HCT116 (cell line): Measurements from ENCODE around the gene HMCN2. TPM values are rescaled to one million over a fixed set of nuclear protein-coding genes. Genes with fewer than 3 reads are reported as not detected.

Experiments used
- ATAC-seq: fragments of 200-7000 bp; cut with Tn5 transposase; 2 replicates; pipeline ENCODE4 v1.9.1; 2020; ENCODE audit warnings: mild to moderate bottlenecking, moderate library complexity
- BruUV-seq: library from RNA; stranded (reverse); fragments of 400-500 nt; replicated peaks from 2 replicates; lab custom pipeline; 2021; lab: Mats Ljungman, UMichigan
- CTCF ChIA-PET: fragments of 300-600 bp; sonication (Branson Sonifier 250); formaldehyde crosslinking; loops from one replicate; lab custom pipeline; 2021; ENCODE audit warnings: antibody characterized with exemption; lab: Charles Lee
- POLR2A ChIA-PET: fragments of 300-600, 350-600 bp; sonication (Branson Sonifier 250); formaldehyde crosslinking; loops from one replicate; lab custom pipeline; 2021; ENCODE audit warnings: antibody characterized with exemption; lab: Charles Lee
- RAD21 ChIA-PET, 2 experiments: fragments of 300-600 bp; sonication (Branson Sonifier 250); formaldehyde crosslinking; loops; one replicate each; lab custom pipeline; 2023; ENCODE audit warnings: low total read pairs in 2 of 2; ENCODE audit not compliant: uncharacterized antibody in 2 of 2, unreplicated experiment in 2 of 2, low non-redundant PET in 1 of 2; lab: Charles Lee
- DNase-seq: peaks from one replicate; pipeline ENCODE4 v3.0.0-alpha.2; 2010; ENCODE audit warnings: low read depth, low spot score
- H2AFZ ChIP-seq: fragments of 200-600 bp; shearing (Covaris generic), sonication (generic); 2 replicates; pipeline ENCODE4 v1.6.1; 2017; ENCODE audit warnings: low read depth, mixed run types, mixed read lengths, antibody characterized with exemption, low read length; ENCODE audit not compliant: poor library complexity, severe bottlenecking
- H3K27ac ChIP-seq: 2 replicates; pipeline ENCODE4 v1.5.1; 2012; ENCODE audit warnings: low read depth, low read length
- H3K27me3 ChIP-seq: fragments of 200-600 bp; sonication (generic); 2 replicates; pipeline ENCODE4 v1.6.1; 2016; ENCODE audit warnings: mixed run types, low read length, mixed read lengths; ENCODE audit not compliant: insufficient read depth
- H3K36me3 ChIP-seq, 2 experiments: fragments of 200-500 bp in 1 of 2; fragments of 200-600 bp in 1 of 2; sonication (Bioruptor generic) in 1 of 2; sonication (generic) in 1 of 2; 2 replicates each; pipeline versions ENCODE4 v1.5.1 to v1.6.1; 2014 to 2016; ENCODE audit warnings: low read length in 2 of 2, inconsistent platforms in 1 of 2, mixed read lengths in 1 of 2, mixed run types in 1 of 2; ENCODE audit not compliant: insufficient read depth in 2 of 2, control insufficient read depth in 1 of 2
- H3K4me1 ChIP-seq, 2 experiments: fragments of 200-600 bp in 1 of 2; sonication (generic) in 1 of 2; 2 replicates each; pipeline versions ENCODE4 v1.5.1 to v1.6.1; 2012 to 2017; ENCODE audit warnings: low read length in 2 of 2, inconsistent platforms in 1 of 2, mild to moderate bottlenecking in 1 of 2, mixed read lengths in 1 of 2, mixed run types in 1 of 2, moderate library complexity in 1 of 2; ENCODE audit not compliant: insufficient read depth in 2 of 2, control insufficient read depth in 1 of 2
- H3K4me2 ChIP-seq: fragments of 200-600 bp; sonication (generic); 2 replicates; pipeline ENCODE4 v1.6.1; 2017; ENCODE audit warnings: mixed run types, low read length, mixed read lengths
- H3K4me3 ChIP-seq, 2 experiments: fragments of 200-600 bp in 1 of 2; sonication (generic) in 1 of 2; replicated peaks in 1 of 2; 2 replicates each; pipeline ENCODE4 v1.5.1; 2011 to 2016; ENCODE audit warnings: low read length in 2 of 2, control low read depth in 1 of 2, low read depth in 1 of 2, mild to moderate bottlenecking in 1 of 2, mixed read lengths in 1 of 2, mixed run types in 1 of 2
- H3K79me2 ChIP-seq: fragments of 200-600 bp; sonication (generic); 2 replicates; pipeline ENCODE4 v1.6.1; 2017; ENCODE audit warnings: mild to moderate bottlenecking, mixed run types, low read length, moderate library complexity, mixed read lengths; ENCODE audit not compliant: insufficient read depth
- H3K9ac ChIP-seq: fragments of 200-600 bp; sonication (generic); 2 replicates; pipeline ENCODE4 v1.6.1; 2016; ENCODE audit warnings: low read length, mixed read lengths
- H3K9me2 ChIP-seq: fragments of 200-600 bp; sonication (generic), shearing (Covaris generic); 2 replicates; pipeline ENCODE4 v1.6.1; 2017; ENCODE audit warnings: mixed run types, mild to moderate bottlenecking, moderate library complexity; ENCODE audit not compliant: insufficient read depth
- H3K9me3 ChIP-seq, 2 experiments: fragments of 200-500 bp in 1 of 2; fragments of 200-600 bp in 1 of 2; sonication (Bioruptor generic) in 1 of 2; sonication (generic) in 1 of 2; 2 replicates each; pipeline ENCODE4 v1.6.1; 2014 to 2017; ENCODE audit warnings: low read length in 2 of 2, mixed read lengths in 2 of 2, inconsistent platforms in 1 of 2, low read depth in 1 of 2, mild to moderate bottlenecking in 1 of 2, mixed run types in 1 of 2, moderate library complexity in 1 of 2; ENCODE audit not compliant: control insufficient read depth in 1 of 2, insufficient read depth in 1 of 2
- H4K20me1 ChIP-seq: fragments of 200-600 bp; sonication (generic), shearing (Covaris generic); 2 replicates; pipeline ENCODE4 v1.6.1; 2017; ENCODE audit warnings: mixed run types, mild to moderate bottlenecking, moderate library complexity; ENCODE audit not compliant: insufficient read depth
- ATF3 ChIP-seq: IDR thresholded peaks from 2 replicates; pipeline ENCODE4 v1.6.1; 2012
- CEBPB ChIP-seq: IDR thresholded peaks from 2 replicates; pipeline ENCODE4 v1.6.1; 2012; ENCODE audit warnings: low read depth
- CTCF ChIP-seq, 3 experiments: fragments of 200-600 bp in 1 of 3; sonication (generic) in 1 of 3; IDR thresholded peaks in 2 of 3; conservative IDR thresholded peaks in 1 of 3; 2 replicates each; pipeline ENCODE4 v1.5.1; 2012 to 2017; ENCODE audit warnings: low read depth in 2 of 3, low read length in 2 of 3, antibody characterized with exemption in 1 of 3, borderline replicate concordance in 1 of 3, control low read depth in 1 of 3, mild to moderate bottlenecking in 1 of 3, mixed read lengths in 1 of 3, mixed run types in 1 of 3, moderate library complexity in 1 of 3; ENCODE audit not compliant: insufficient read depth in 1 of 3
- EZH2 ChIP-seq: fragments of 200-600 bp; sonication (generic); IDR thresholded peaks from 2 replicates; pipeline ENCODE4 v1.6.1; 2017; ENCODE audit warnings: antibody characterized with exemption, mixed run types
- EZH2phosphoT487 ChIP-seq: fragments of 200-600 bp; IDR thresholded peaks from 2 replicates; pipeline ENCODE4 v1.6.1; 2018; ENCODE audit warnings: antibody characterized with exemption, borderline replicate concordance
- FOSL1 ChIP-seq: IDR thresholded peaks from 2 replicates; pipeline ENCODE4 v1.6.1; 2012; ENCODE audit warnings: low read depth
- JUND ChIP-seq: IDR thresholded peaks from 2 replicates; pipeline ENCODE4 v1.6.1; 2012
- POLR2A ChIP-seq: IDR thresholded peaks from 2 replicates; pipeline ENCODE4 v1.7.0; 2011; ENCODE audit warnings: borderline replicate concordance; ENCODE audit not compliant: insufficient read depth, insufficient read length; ENCODE audit errors: extremely low read depth
- RAD21 ChIP-seq: IDR thresholded peaks from 2 replicates; pipeline ENCODE4 v1.6.1; 2012; ENCODE audit warnings: low read depth, mild to moderate bottlenecking
- SIN3A ChIP-seq: IDR thresholded peaks from 2 replicates; pipeline ENCODE4 v1.6.1; 2012; ENCODE audit warnings: low read depth
- TCF7L2 ChIP-seq: IDR thresholded peaks from 2 replicates; pipeline ENCODE4 v1.7.0; 2011; ENCODE audit warnings: borderline replicate concordance, inconsistent platforms; ENCODE audit not compliant: insufficient read depth, insufficient read length; ENCODE audit errors: extremely low read depth
- ZBTB33 ChIP-seq: IDR thresholded peaks from 2 replicates; pipeline ENCODE4 v1.6.1; 2011; ENCODE audit warnings: mild to moderate bottlenecking, low read length, moderate library complexity; ENCODE audit not compliant: insufficient replicate concordance; ENCODE audit errors: extremely low read depth
- intact Hi-C: fragments of 100-400 bp; cut with micrococcal nuclease; formaldehyde crosslinking; loops from 2 replicates; pipeline ENCODE4 v1.10.0; 2022
- total RNA-seq: library from RNA; stranded (reverse); gene quantifications from one replicate; pipeline ENCODE4 v1.2.1, GENCODE V29; 2021; ENCODE audit not compliant: unreplicated experiment

The HMCN2 gene
- total RNA-seq, 1 experiment from 2014 or later: 0.22 TPM

GRCh38 chr9:130342714-130343085 lies 77.1 kb downstream of the HMCN2 start (continued):
- TF ChIP-seq CTCF (IDR thresholded peaks at IDR 0.05 in 2 of 3, conservative IDR thresholded peaks at IDR 0.05 in 1 of 3; ENCODE audit: borderline replicate concordance in 1 of 3, insufficient read depth in 1 of 3, low read depth in 2 of 3, low read length in 2 of 3) (no peak), CEBPB (no peak), ATF3 (no peak), EZH2phosphoT487 (no peak), EZH2 (no peak), POLR2A (no peak), ZBTB33 (no peak), JUND (no peak)

GRCh38 chr9:130343445-130343918 lies 77.9 kb downstream of the HMCN2 start:
- RAD21 ChIA-PET: no interaction called here
- Histone ChIP-seq H3K4me2 (no peak overlapping the region), H3K27ac (no peak overlapping the region; the same call in 1 of the 2 replicates), H2AFZ (no peak overlapping the region), H4K20me1 (no peaks in the 10 kb centered on the region), H3K27me3 (no peaks in the 10 kb centered on the region), H3K9ac (no peak overlapping the region), H3K36me3 (no peaks in the 10 kb centered on the region), H3K79me2 (no peaks in the 10 kb centered on the region), H3K9me2 (no peaks in the 10 kb centered on the region), H3K4me1 (no peaks in the 10 kb centered on the region; a peak in 1 of 4 replicates), H3K4me3 (no peak overlapping the region), H3K9me3 (no peaks in the 10 kb centered on the region)
- TF ChIP-seq EZH2phosphoT487 (no peak), SIN3A (no peak), CTCF (IDR thresholded peaks at IDR 0.05 in 2 of 3, conservative IDR thresholded peaks at IDR 0.05 in 1 of 3; ENCODE audit: borderline replicate concordance in 1 of 3, insufficient read depth in 1 of 3, low read depth in 2 of 3, low read length in 2 of 3) (peak; percentile 65 to 94 (median 81)), FOSL1 (no peak), RAD21 (peak; percentile 83), TCF7L2 (no peak)
- DNase-seq (no peak), ATAC-seq (peak; percentile 69)
- POLR2A ChIA-PET: no interaction called here
- BruUV-seq: no TSS peak
- intact Hi-C loops: loop anchor here (1.0 to 5.0 kb wide), 2 partner anchors 86 to 236 kb away; no protein-coding TSS in a partner anchor
- CTCF ChIA-PET: interaction anchor here (0.8 to 1.2 kb wide), 2 partner anchors 10 to 236 kb away, joined by 3 read pairs; no protein-coding TSS in a partner anchor
